ENCODE results near the gene CBARP. TPM values are rescaled to one million over a fixed set of nuclear protein-coding genes. Genes with fewer than 3 reads are reported as not detected.

The CBARP gene
- total and polyA plus RNA-seq, 2 of the 13 experiments (the other 11 are each of a cell fraction or from before 2014, with no cell fraction given) = 1.2 to 1.4 TPM

GRCh38 chr19:1254530-1255185 is 16.9 kb upstream of the CBARP start (continued):
- TF ChIP-seq RERE (CRISPR knock-in tag; IDR thresholded peaks at IDR 0.05; ENCODE audit: low read depth) (no peak), MAFG (CRISPR knock-in tag; IDR thresholded peaks at IDR 0.05) (no peak), ZNF251 (CRISPR knock-in tag; IDR thresholded peaks at IDR 0.05) (no peak), KMT2A (CRISPR knock-in tag; IDR thresholded peaks at IDR 0.05) (no peak), ZNF414 (CRISPR knock-in tag; IDR thresholded peaks at IDR 0.05) (no peak), ZNF326 (CRISPR knock-in tag; IDR thresholded peaks at IDR 0.05; ENCODE audit: borderline replicate concordance) (no peak), ZBTB39 (CRISPR knock-in tag; IDR thresholded peaks at IDR 0.05) (no peak), ZNF230 (CRISPR knock-in tag; IDR thresholded peaks at IDR 0.05) (no peak), ZNF362 (CRISPR knock-in tag; IDR thresholded peaks at IDR 0.05; ENCODE audit: borderline replicate concordance) (no peak), KDM6A (CRISPR knock-in tag; IDR thresholded peaks at IDR 0.05; ENCODE audit: low read depth) (0 out of 2 replicates have a peak, but pooled peaks have one; percentile 29), RNF219 (CRISPR knock-in tag; IDR thresholded peaks at IDR 0.05) (no peak), MEIS1 (CRISPR knock-in tag; IDR thresholded peaks at IDR 0.05; ENCODE audit: borderline replicate concordance) (no peak), XRCC5 (optimal IDR thresholded peaks at IDR 0.05; ENCODE audit: low read length) (no peak), ZBTB21 (CRISPR knock-in tag; IDR thresholded peaks at IDR 0.05) (no peak), SMC3 (IDR thresholded peaks at IDR 0.05; ENCODE audit: low read length) (no peak), KDM3A (CRISPR knock-in tag; IDR thresholded peaks at IDR 0.05; ENCODE audit: low read depth) (no peak), SYNCRIP (IDR thresholded peaks at IDR 0.05; ENCODE audit: insufficient read depth, low read depth, low read length) (no peak), TCF12 (IDR thresholded peaks at IDR 0.05) (no peak), TCF12 (CRISPR knock-in tag; IDR thresholded peaks at IDR 0.05) (no peak)
